SK-N-MC (cell line): Measurements from ENCODE around the gene NKAPD1.

Experiments used
- EZH2 ChIP-seq: fragments of 200-600 bp; sonication (generic); IDR thresholded peaks from one replicate; pipeline ENCODE4 v1.6.1; 2017; ENCODE audit warnings: antibody characterized with exemption
- POLR2AphosphoS5 ChIP-seq: IDR thresholded peaks from 2 replicates; pipeline ENCODE4 v1.6.1; 2012; ENCODE audit warnings: mild to moderate bottlenecking, low read depth, low read length, borderline replicate concordance

- TF ChIP-seq POLR2AphosphoS5 (no peak), EZH2 (no peak)
Measured at GRCh38 chr11:112134473-112134872, 60.4 kb downstream of the NKAPD1 start.
